ENCODE data around the gene PAM. TPM values are rescaled to one million over a fixed set of nuclear protein-coding genes. Genes with fewer than 3 reads are reported as not detected.

Gene PAM
- polyA plus RNA-seq, 1 donor (not counting 4 experiments of a cell fraction or from before 2014, with no cell fraction given), result 149 TPM

- Histone ChIP-seq H3K9me3 (ENCODE audit: control insufficient read depth, low read depth, low read length) (no peaks in the 10 kb centered on the region), H3K27me3 (ENCODE audit: control insufficient read depth, extremely low read depth, insufficient read depth, low read length) (no peaks in the 10 kb centered on the region), H3K79me2 (ENCODE audit: control insufficient read depth, insufficient read depth, low read length) (peaks cover 2% of the 10 kb centered on the region), H3K27ac (ENCODE audit: control insufficient read depth, insufficient read depth, low read length) (no peak overlapping the region), H4K20me1 (ENCODE audit: control insufficient read depth, extremely low read depth, insufficient read depth, low read length) (no peaks in the 10 kb centered on the region), H3K9ac (ENCODE audit: control insufficient read depth, extremely low read depth, insufficient read depth, low read length) (no peak overlapping the region), H3K4me1 (ENCODE audit: control insufficient read depth, extremely low read depth, insufficient read depth, low read length) (no peaks in the 10 kb centered on the region), H3K4me3 (ENCODE audit: control insufficient read depth in 2 of 3, extremely low read depth in 1 of 3, insufficient read depth in 2 of 3, low read depth in 1 of 3, low read length in 3 of 3) (no peak overlapping the region), H3K9me1 (ENCODE audit: control insufficient read depth, extremely low read depth, insufficient read depth, low read length) (no peaks in the 10 kb centered on the region), H3K36me3 (ENCODE audit: control insufficient read depth in 2 of 2, extremely low read depth in 1 of 2, insufficient read depth in 2 of 2, low read length in 2 of 2) (no peaks in the 10 kb centered on the region), H2AFZ (ENCODE audit: control insufficient read depth, low read length) (no peak overlapping the region), H3K4me2 (ENCODE audit: control insufficient read depth, extremely low read depth, insufficient read depth, low read depth, low read length) (no peak overlapping the region)
- no peak for FAIRE-seq
- TF ChIP-seq CTCF (optimal IDR thresholded peaks at IDR 0.05 in 1 of 3, IDR thresholded peaks at IDR 0.05 in 1 of 3, conservative IDR thresholded peaks at IDR 0.05 in 1 of 3; ENCODE audit: extremely low read depth in 1 of 3, insufficient read depth in 2 of 3, low read length in 3 of 3), result no peak
- TF ChIP-seq EZH2 (IDR thresholded peaks at IDR 0.05; ENCODE audit: low read length), result no peak
- DNase-seq (ENCODE audit: low read depth, low spot score), result no peak
- dilution Hi-C loops (cut with MboI; ENCODE audit: extremely low pct_ligation_motif_present, low sequenced_read_pairs), result no loop called here
Measured at GRCh38 chr5:102813740-102814139, 58.6 kb downstream of the PAM start.

DNA sequence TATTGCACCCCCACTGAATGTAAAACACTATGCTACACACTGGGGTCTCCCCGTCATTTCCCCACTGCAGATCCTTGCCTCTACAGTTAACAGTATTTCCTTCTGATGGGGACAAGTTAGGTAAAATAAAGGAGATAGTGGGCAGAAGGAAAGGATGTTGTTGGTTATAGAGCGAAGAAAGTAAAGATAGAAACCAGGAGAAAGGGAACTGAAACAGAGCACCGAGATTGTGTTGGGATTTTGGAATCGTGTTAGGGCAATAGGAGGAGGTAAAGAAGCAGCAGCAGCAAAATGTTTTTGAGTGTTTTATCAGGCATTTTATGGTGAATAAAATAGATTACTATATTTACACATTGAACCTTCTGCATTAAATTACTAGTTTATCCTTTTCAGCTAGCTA, 60.0 kb downstream of the PAM start:
- no peaks in the 10 kb centered on the region for H3K36me3 ChIP-seq (ENCODE audit: control insufficient read depth in 2 of 2, extremely low read depth in 1 of 2, insufficient read depth in 2 of 2, low read length in 2 of 2)
- H2AFZ ChIP-seq (ENCODE audit: control insufficient read depth, low read length), result no peak overlapping the region
- H3K27ac ChIP-seq (ENCODE audit: control insufficient read depth, insufficient read depth, low read length), result no peak overlapping the region
- H3K9ac ChIP-seq (ENCODE audit: control insufficient read depth, extremely low read depth, insufficient read depth, low read length), result no peak overlapping the region
- H3K4me1 ChIP-seq (ENCODE audit: control insufficient read depth, extremely low read depth, insufficient read depth, low read length), result no peaks in the 10 kb centered on the region
- peaks cover 2% of the 10 kb centered on the region for H3K79me2 ChIP-seq (ENCODE audit: control insufficient read depth, insufficient read depth, low read length)
- H4K20me1 ChIP-seq (ENCODE audit: control insufficient read depth, extremely low read depth, insufficient read depth, low read length), result no peaks in the 10 kb centered on the region
- DNase-seq (ENCODE audit: low read depth, low spot score), result no peak
- no peaks in the 10 kb centered on the region for H3K9me3 ChIP-seq (ENCODE audit: control insufficient read depth, low read depth, low read length)
- TF ChIP-seq EZH2 (IDR thresholded peaks at IDR 0.05; ENCODE audit: low read length) (no peak), CTCF (optimal IDR thresholded peaks at IDR 0.05 in 1 of 3, IDR thresholded peaks at IDR 0.05 in 1 of 3, conservative IDR thresholded peaks at IDR 0.05 in 1 of 3; ENCODE audit: extremely low read depth in 1 of 3, insufficient read depth in 2 of 3, low read length in 3 of 3) (no peak)
- no peak overlapping the region for H3K4me3 ChIP-seq (ENCODE audit: control insufficient read depth in 2 of 3, extremely low read depth in 1 of 3, insufficient read depth in 2 of 3, low read depth in 1 of 3, low read length in 3 of 3)
- H3K27me3 ChIP-seq (ENCODE audit: control insufficient read depth, extremely low read depth, insufficient read depth, low read length), result no peaks in the 10 kb centered on the region
- no peak overlapping the region for H3K4me2 ChIP-seq (ENCODE audit: control insufficient read depth, extremely low read depth, insufficient read depth, low read depth, low read length)
- no peaks in the 10 kb centered on the region for H3K9me1 ChIP-seq (ENCODE audit: control insufficient read depth, extremely low read depth, insufficient read depth, low read length)
- no peak for FAIRE-seq
- dilution Hi-C loops (cut with MboI; ENCODE audit: extremely low pct_ligation_motif_present, low sequenced_read_pairs), result no loop called here
